ENCODE data around the gene LRFN2. TPM values are rescaled to one million over a fixed set of nuclear protein-coding genes. Genes with fewer than 3 reads are reported as not detected.

The LRFN2 gene
- total RNA-seq, 1 donor from 2014 or later = 7.4 TPM

DNA sequence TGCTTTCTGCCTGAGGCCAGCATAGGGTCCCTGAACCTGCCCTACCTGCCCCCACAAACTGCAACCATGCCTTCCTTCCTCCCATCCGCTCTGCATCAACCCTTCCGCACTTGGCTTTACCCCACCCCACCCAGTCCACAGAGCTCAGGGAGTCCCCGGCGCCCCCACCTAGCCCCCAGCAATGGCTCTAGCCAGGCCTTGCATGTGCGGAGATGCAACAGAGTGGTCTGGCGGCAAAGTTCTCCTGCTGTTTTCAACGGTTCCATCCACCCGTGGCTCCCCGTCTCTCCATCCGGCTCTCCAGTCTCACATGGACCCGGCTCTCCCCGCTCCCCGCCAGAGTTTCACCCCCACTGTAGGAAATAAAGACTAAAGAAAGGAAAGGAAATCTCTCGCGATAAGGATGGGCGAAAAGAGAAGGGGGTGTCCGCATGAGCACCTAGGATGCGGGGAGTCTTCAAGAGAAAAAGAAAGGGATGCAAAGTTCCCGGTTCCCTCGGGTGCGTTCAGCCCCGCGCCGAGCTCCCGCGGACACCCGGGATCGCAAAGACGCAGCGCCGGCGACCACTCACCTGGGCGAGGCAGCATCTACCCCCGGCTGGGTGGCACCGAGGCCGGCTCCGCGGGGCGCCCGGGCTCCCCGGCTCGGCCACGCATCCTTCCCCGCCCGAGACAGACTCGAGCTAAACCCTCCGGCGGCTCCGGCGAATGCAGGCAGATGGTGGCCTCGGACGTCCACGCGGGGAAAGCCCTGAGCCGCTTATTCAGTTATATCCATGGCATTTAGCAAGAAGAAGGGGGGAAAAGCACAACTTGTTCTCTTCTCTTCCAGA is 579 bp downstream of the LRFN2 start:
- intact Hi-C loops (cut with micrococcal nuclease) = loop anchor here (1.0 to 5.0 kb wide), 5 partner anchors 36 to 604 kb away; no protein-coding TSS in a partner anchor

GRCh38 chr6:40585651-40586269 is 1.4 kb downstream of the LRFN2 start:
- intact Hi-C loops (cut with micrococcal nuclease) = loop anchor here (2.0 to 5.0 kb wide), 3 partner anchors 198 to 603 kb away; no protein-coding TSS in a partner anchor

GRCh38 chr6:40585223-40585622 is 1.9 kb downstream of the LRFN2 start:
- intact Hi-C loops (cut with micrococcal nuclease) = loop anchor here (5.0 kb wide), 2 partner anchors 198 to 442 kb away; no protein-coding TSS in a partner anchor

DNA sequence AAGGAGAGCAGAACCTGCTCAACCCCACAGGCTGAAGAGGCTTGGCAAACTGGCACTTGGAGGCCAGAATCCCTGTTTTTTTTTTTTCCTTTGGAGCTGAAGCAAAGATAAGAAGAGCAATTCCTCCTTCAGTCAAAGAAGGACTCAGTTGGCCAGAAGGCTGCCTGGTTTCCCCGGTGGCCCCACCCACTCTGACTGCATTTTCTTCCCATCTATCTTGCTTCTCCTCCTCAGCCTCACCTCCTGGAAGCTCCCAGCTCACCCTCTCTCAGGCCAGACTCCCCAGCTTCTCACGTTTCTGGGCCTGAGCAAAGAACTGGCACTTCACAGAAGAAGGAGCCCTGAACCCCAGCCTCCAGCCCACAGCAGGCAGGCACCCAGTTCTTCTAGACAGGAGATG is 2.4 kb downstream of the LRFN2 start:
- intact Hi-C loops (cut with micrococcal nuclease) = loop anchor here (5.0 kb wide), 2 partner anchors 197 to 443 kb away; no protein-coding TSS in a partner anchor

- intact Hi-C loops (cut with micrococcal nuclease) = loop anchor here (1.0 kb wide), 1 partner anchor 255 kb away; no protein-coding TSS in a partner anchor
Measured at GRCh38 chr6:40583709-40584108, 3.5 kb downstream of the LRFN2 start.

DNA sequence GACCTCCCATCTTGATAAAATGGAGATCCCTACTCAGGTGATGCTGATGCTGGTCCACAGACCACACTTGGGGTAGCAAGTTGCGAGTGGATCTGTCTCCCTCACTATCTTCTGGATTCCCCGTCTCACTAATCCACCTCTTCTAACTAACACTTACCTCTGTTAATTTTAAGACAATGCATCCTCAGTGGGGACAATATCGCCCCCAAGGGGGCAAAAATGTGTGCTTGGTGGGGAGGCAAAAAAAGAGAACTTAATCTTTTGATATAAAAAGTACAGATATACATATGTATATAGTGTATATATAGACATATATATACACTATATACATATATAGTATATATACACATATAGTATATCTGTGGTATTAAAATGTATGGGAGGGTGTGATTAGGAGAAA is 4.3 kb downstream of the LRFN2 start:
- intact Hi-C loops (cut with micrococcal nuclease) = loop anchor here (1.0 kb wide), 1 partner anchor 255 kb away; no protein-coding TSS in a partner anchor

DNA sequence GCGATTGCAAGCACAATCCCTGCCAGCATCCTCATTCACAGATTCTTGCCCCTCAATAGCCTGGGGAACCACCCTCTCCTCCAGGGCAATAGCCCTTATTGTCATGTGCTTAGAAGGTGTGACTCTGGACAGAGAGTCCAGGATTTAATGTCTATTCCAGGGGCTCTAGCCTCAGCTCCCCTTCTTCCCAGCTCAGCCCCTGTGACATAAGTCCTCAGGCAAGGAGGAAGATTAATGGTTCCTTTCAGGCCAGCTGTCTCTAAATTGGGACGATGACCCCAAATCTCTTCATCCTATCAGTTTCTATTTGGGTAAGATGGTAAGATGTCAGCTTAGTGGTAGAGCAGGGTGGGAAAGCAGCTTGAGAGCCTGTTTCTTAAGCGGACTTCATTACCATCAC is 8.1 kb downstream of the LRFN2 start:
- intact Hi-C loops (cut with micrococcal nuclease) = no loop called here

DNA sequence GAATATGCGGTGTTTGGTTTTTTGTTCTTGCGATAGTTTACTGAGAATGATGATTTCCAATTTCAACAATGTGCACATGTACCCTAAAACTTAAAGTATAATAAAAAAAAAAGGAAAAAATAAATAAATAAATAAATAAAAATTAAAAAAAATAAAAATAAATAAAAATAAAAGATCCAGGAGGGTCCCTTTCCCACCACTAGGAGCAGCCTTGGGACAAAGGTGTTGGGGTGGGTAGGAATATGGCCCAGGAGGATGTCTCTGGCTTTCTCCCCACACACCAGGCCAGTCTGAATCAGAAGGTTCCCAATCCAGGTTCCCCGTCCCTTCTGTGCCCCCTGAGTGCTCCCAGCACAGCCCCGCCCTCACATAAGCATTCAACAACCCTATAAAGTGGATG is 9.5 kb downstream of the LRFN2 start:
- intact Hi-C loops (cut with micrococcal nuclease) = no loop called here

- intact Hi-C loops (cut with micrococcal nuclease) = no loop called here
Measured at GRCh38 chr6:40573221-40573620, 13.9 kb downstream of the LRFN2 start.

GRCh38 chr6:40569162-40569910 is 17.8 kb downstream of the LRFN2 start:
- intact Hi-C loops (cut with micrococcal nuclease) = no loop called here

DNA sequence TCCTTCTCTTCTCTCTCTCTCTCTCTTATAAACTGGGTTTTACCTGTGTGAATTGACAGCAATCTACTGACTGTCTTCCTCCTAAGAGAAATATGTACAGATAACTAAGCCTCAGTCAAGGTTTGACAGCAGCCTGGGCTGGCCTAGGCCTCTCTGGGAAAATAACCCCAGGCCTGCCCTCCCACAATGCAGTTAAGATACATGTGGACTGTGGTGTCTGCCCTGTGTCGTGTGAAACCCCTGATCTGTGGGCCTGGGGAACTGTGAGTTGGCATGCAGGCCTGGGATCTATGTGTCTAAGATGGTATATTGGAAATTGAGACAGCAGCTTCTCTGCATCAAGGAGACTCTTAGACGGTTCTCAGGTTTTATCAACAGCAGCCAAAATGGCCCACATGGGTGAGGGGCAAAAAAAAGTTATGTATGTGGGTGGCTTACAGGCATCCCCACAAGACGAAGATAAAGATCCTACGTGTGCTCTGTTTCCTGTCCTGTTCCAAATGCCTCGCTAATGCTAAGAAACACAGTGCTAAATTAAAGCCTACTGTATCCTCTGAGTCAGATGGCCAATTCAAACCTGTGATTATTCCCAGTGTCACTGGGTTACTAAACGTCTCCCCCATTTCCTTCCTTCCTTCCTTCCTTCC is 19.0 kb downstream of the LRFN2 start:
- intact Hi-C loops (cut with micrococcal nuclease) = no loop called here

DNA sequence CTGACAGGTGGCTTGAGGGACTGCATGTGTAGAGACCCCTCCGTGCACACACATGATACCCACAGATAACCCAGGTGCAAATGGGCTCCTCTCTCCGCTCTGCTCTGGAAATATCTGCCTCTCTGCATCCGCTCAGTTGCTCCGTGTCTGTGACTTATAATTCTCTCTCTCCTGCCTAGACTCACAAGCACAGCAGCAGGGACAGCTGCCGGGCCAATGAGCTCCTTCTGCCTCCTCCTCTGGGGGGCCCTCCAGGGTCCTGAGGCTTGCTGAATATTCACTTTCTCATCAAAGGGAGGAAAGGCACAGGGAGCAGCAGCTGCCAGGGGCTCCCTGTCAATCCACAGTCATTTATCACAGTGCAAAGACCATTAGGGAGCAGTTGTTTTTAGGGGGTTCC is 24.1 kb downstream of the LRFN2 start:
- intact Hi-C loops (cut with micrococcal nuclease) = no loop called here

DNA sequence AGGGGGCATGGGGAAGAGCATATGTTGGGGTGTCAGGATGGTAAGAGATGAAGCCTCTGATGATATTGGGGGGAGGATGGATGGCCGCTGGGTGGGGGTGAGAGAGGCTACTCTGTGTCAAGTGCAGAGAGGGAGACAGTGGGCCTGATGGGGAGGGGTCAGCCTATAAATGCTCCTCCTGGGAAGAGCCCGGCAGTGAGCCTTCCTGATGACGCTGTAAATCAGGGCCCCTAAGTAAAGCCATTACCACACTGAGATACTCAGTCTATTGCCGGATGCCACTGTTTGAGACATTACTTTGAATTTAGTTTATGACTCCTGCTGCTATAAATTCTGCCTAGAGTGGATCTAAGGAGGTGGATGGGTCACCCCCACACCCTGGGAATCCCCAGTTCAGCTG is 28.1 kb downstream of the LRFN2 start:
- intact Hi-C loops (cut with micrococcal nuclease) = no loop called here

GRCh38 chr6:40558102-40558501 is 29.1 kb downstream of the LRFN2 start:
- intact Hi-C loops (cut with micrococcal nuclease) = no loop called here

GRCh38 chr6:40556881-40557280 is 30.3 kb downstream of the LRFN2 start:
- intact Hi-C loops (cut with micrococcal nuclease) = no loop called here

GRCh38 chr6:40556023-40556422 is 31.1 kb downstream of the LRFN2 start:
- intact Hi-C loops (cut with micrococcal nuclease) = no loop called here

DNA sequence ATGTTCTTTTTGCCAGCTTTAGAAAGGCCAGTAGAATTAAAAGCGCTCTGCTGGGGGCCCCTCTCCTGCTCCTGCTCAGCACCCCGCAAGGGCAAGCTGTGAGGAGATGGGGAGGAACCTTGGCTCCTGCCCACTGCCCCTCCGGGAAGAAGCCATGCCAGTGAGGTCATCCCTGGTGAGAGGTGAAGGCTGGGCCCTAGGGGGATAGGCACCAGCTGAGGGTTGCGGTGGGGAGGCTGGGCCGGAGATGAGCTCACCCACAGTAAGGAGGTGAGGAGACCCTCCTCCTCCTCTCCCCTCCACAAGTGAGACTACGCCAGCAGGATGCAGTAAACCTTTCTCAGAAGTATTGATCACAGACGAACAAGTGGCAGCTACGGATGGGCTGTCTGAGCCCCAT is 32.1 kb downstream of the LRFN2 start:
- intact Hi-C loops (cut with micrococcal nuclease) = no loop called here

GRCh38 chr6:40552941-40553340 is 34.2 kb downstream of the LRFN2 start:
- intact Hi-C loops (cut with micrococcal nuclease) = no loop called here

DNA sequence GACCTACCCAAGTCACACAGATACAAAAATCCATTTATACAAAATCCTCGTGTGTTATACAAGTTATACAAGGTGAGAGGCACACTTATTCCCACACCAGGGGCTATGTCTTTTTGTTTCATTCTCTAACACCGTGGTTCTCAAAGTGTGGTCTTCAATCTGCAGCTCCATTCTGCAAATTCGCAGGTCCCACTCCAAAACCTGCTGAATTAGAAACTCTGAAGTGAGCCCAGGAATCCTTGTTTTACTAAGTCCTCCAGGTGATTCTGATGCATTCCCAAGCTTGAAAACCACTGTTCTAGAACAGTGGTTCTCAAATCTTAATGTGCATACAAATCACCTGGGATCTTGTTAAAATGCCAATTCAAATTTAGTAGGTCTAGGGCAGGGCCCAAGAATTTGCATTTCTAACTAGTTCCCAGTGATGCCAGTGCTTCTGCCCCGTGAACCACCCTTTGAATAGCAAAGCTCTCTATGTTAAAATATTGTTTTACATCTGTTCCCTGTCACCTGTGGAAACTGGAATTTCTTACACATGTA is 35.1 kb downstream of the LRFN2 start:
- intact Hi-C loops (cut with micrococcal nuclease) = loop anchor here (2.0 kb wide), 1 partner anchor 361 kb away; no protein-coding TSS in a partner anchor

DNA sequence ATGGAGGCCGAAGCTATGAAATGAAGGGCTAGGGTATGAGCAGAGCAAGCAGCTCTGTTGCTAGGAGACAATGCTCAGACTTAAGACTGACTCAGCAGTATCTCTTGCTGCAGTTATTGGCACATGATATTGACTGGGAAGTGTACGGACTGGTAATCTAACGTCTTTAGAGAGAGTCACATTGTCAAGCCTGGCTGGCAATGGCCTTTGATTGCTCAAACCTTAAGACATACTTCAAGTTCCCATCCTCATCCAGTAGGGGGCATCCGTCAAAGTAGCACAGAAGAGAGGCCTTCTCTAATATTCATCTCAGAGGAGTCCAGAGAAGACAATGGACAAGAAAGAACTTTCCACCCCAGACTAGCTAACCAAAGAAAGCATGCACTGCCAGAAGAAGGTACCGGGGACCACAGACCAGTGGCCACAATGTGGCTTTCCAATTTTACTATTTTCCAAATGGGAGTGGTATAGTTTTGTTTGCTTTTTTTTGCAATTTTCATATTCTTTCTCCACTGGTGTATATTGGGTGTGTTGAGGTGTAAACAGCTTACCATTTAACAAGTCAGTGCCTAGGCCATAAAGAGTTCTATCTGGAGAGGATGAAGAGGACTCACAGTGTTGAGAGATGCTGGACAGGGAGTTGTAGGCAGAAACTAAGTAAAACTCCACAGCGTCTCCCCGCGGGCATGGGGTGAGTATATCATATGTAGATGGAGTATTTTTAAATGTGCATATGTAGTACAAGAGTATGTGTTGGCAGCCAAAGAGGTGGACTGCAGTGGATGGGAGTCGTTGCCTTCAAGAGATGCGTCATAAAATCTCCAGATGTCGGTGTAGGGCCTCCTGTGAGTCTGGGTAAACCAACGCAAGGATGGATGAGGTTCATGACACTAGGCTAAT is 36.7 kb downstream of the LRFN2 start:
- intact Hi-C loops (cut with micrococcal nuclease) = loop anchor here (1.0 to 2.0 kb wide), 4 partner anchors 37 to 362 kb away; partner anchors contain the start of gene LRFN2

All from T-helper 1 cell treated with Interleukin-12 subunit alpha and Interleukin-12 subunit beta and Interleukin-4 antibody, amounts not matched to agents 30 ng/mL and 1 ng/mL, for 36 hours (primary cell).